OCI-LY3 (cell line): ENCODE results near the gene RNFT2.

Experiments
- H2AFZ ChIP-seq: fragments of 200-600, 300-600 bp; shearing (Covaris generic); 2 replicates; pipeline ENCODE4 v1.6.0; 2014; ENCODE audit warnings: antibody characterized with exemption, low read depth, low read length
- H3K27ac ChIP-seq: fragments of 200-600, 300-600 bp; sonication (generic); 2 replicates; pipeline ENCODE4 v1.5.1; 2014; ENCODE audit warnings: mild to moderate bottlenecking, low read length, moderate library complexity, mixed read lengths
- H3K27me3 ChIP-seq: fragments of 200-600, 300-600 bp; sonication (generic); 2 replicates; pipeline ENCODE4 v1.6.1; 2014; ENCODE audit warnings: low read depth, low read length, mixed read lengths
- H3K36me3 ChIP-seq: fragments of 200-600, 300-600 bp; sonication (generic); replicated peaks from 2 replicates; pipeline ENCODE3; 2014; ENCODE audit warnings: low read depth, low read length, mixed read lengths
- H3K4me1 ChIP-seq: fragments of 300-600, 200-600 bp; sonication (generic); 2 replicates; pipeline ENCODE4 v1.6.1; 2014; ENCODE audit warnings: low read length, mixed read lengths
- H3K4me2 ChIP-seq: fragments of 200-600, 300-600 bp; sonication (generic); 2 replicates; pipeline ENCODE4 v1.6.1; 2014; ENCODE audit warnings: low read length, mixed read lengths
- H3K4me3 ChIP-seq: fragments of 300-600, 200-600 bp; sonication (generic); 2 replicates; pipeline ENCODE4 v1.5.1; 2014; ENCODE audit warnings: antibody characterized with exemption, mild to moderate bottlenecking, low read length, moderate library complexity
- H3K79me2 ChIP-seq: fragments of 300-600, 200-600 bp; shearing (Covaris generic); 2 replicates; pipeline ENCODE4 v1.6.1; 2014; ENCODE audit warnings: mild to moderate bottlenecking, low read length, mixed read lengths
- H3K9ac ChIP-seq: fragments of 300-600, 200-600 bp; shearing (Covaris generic); 2 replicates; pipeline ENCODE4 v1.6.0; 2014; ENCODE audit warnings: mild to moderate bottlenecking, low read length, moderate library complexity
- H3K9me3 ChIP-seq: fragments of 200-600, 300-600 bp; shearing (Covaris generic); 2 replicates; pipeline ENCODE4 v1.6.1; 2014; ENCODE audit warnings: low read length, mixed read lengths; ENCODE audit not compliant: insufficient read depth
- H4K20me1 ChIP-seq: fragments of 200-600, 300-600 bp; sonication (generic); 2 replicates; pipeline ENCODE4 v1.6.1; 2016; ENCODE audit warnings: low read length, mixed read lengths; ENCODE audit not compliant: insufficient read depth
- EZH2phosphoT487 ChIP-seq: fragments of 200-600 bp; shearing (Covaris generic); IDR thresholded peaks from 2 replicates; pipeline ENCODE4 v1.6.1; 2018; ENCODE audit warnings: antibody characterized with exemption, mixed run types, low read depth
- TF ChIP-seq, protein P1 (sequence below): fragments of 200-600, 300-600 bp; sonication (generic); IDR thresholded peaks from 2 replicates; pipeline ENCODE4 v1.5.1; 2014; ENCODE audit warnings: antibody characterized with exemption, low read length, low read depth

RNFT2 gene

DNA sequence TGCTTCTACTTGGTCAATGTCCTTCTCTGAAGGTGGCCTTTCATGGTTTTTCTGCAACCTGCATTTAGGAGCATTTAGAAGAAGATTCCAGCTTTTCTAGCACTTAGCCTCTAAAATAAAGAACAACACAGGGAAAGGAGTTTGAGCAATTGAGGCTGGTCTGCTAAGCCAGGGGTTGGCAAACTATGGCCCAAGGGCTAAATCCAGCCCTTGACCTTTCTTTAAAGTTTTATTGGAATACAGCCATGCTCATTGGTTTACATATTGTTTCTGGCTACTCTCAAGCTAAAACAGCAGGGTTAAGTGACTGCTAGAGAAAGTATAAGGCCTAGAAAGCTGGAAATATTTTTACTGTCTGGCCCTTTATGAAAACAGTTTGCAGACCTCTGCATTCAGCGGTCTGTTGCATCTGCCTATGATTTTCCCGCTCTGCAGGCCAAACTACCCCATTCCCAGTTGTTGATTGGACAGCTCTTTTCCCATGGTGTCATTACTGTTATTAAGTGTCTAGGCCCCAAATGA, 39.5 kb upstream of the RNFT2 start:
- no peaks in the 10 kb centered on the region for H3K36me3 ChIP-seq
- no peak overlapping the region for H2AFZ ChIP-seq
- H3K27ac ChIP-seq: no peak overlapping the region
- no peak overlapping the region for H3K4me3 ChIP-seq
- no peaks in the 10 kb centered on the region for H3K79me2 ChIP-seq
- H4K20me1 ChIP-seq: no peaks in the 10 kb centered on the region
- no peaks in the 10 kb centered on the region for H3K9me3 ChIP-seq
- peaks cover 34% of the 10 kb centered on the region for H3K4me1 ChIP-seq
- H3K4me2 ChIP-seq: no peak overlapping the region
- TF ChIP-seq, protein P1, sequence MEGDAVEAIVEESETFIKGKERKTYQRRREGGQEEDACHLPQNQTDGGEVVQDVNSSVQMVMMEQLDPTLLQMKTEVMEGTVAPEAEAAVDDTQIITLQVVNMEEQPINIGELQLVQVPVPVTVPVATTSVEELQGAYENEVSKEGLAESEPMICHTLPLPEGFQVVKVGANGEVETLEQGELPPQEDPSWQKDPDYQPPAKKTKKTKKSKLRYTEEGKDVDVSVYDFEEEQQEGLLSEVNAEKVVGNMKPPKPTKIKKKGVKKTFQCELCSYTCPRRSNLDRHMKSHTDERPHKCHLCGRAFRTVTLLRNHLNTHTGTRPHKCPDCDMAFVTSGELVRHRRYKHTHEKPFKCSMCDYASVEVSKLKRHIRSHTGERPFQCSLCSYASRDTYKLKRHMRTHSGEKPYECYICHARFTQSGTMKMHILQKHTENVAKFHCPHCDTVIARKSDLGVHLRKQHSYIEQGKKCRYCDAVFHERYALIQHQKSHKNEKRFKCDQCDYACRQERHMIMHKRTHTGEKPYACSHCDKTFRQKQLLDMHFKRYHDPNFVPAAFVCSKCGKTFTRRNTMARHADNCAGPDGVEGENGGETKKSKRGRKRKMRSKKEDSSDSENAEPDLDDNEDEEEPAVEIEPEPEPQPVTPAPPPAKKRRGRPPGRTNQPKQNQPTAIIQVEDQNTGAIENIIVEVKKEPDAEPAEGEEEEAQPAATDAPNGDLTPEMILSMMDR: no peak
- TF ChIP-seq EZH2phosphoT487: no peak
- no peak overlapping the region for H3K9ac ChIP-seq
- H3K27me3 ChIP-seq: peaks cover 30% of the 10 kb centered on the region

DNA sequence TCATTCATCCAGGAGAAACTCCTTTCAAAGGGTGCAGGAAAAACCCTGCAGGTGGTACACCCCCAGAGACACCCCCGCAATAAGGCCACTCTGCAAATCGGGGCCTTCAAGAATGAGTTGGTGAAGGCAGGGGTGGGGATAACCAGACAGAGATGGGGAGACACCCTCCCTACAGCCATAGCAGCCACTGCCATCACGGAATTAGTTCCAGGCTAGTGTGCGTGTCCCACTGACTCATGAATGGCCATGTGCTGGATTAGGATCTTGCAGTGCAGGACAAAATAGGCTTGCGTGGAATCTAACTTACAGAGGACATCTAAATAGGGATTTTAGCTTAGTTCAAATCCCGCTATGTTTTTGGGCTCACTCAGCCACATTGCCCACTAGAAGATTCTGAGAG, 38.0 kb upstream of the RNFT2 start:
- Histone ChIP-seq H3K79me2 (no peaks in the 10 kb centered on the region), H3K9ac (no peak overlapping the region), H3K4me1 (peaks cover 21% of the 10 kb centered on the region), H3K27ac (no peak overlapping the region), H4K20me1 (no peaks in the 10 kb centered on the region), H3K36me3 (no peaks in the 10 kb centered on the region), H3K9me3 (no peaks in the 10 kb centered on the region), H3K27me3 (peaks cover 20% of the 10 kb centered on the region), H2AFZ (no peak overlapping the region), H3K4me2 (no peak overlapping the region), H3K4me3 (no peak overlapping the region)
- TF ChIP-seq EZH2phosphoT487: no peak
- TF ChIP-seq, protein P1: no peak

DNA sequence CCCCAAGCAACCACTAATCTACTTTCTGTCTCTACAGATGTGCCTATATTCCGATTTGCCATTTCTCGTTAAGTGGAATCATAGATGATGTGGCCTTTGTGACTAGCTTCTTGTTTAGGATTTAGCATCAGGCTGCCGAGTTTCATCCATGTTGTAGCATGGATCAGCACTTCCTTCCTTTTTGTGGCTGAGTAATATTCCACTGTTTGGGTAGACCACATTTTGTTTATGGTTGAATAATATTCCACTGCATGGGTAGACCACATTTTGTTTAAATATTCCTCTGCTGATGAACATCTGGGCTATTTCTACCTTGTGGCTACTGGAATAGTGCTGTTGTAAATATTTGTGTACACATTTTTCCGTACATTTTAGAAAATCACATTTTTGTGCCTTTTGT, 36.7 kb upstream of the RNFT2 start:
- H3K9me3 ChIP-seq: no peaks in the 10 kb centered on the region
- peaks cover 7% of the 10 kb centered on the region for H3K27me3 ChIP-seq
- H3K79me2 ChIP-seq: no peaks in the 10 kb centered on the region
- peaks cover 7% of the 10 kb centered on the region for H3K4me1 ChIP-seq
- no peak overlapping the region for H3K27ac ChIP-seq
- H3K36me3 ChIP-seq: no peaks in the 10 kb centered on the region
- no peak overlapping the region for H3K4me3 ChIP-seq
- H3K9ac ChIP-seq: no peak overlapping the region
- H4K20me1 ChIP-seq: no peaks in the 10 kb centered on the region
- H2AFZ ChIP-seq: no peak overlapping the region
- H3K4me2 ChIP-seq: no peak overlapping the region
- TF ChIP-seq EZH2phosphoT487: no peak
- TF ChIP-seq, protein P1: no peak

DNA sequence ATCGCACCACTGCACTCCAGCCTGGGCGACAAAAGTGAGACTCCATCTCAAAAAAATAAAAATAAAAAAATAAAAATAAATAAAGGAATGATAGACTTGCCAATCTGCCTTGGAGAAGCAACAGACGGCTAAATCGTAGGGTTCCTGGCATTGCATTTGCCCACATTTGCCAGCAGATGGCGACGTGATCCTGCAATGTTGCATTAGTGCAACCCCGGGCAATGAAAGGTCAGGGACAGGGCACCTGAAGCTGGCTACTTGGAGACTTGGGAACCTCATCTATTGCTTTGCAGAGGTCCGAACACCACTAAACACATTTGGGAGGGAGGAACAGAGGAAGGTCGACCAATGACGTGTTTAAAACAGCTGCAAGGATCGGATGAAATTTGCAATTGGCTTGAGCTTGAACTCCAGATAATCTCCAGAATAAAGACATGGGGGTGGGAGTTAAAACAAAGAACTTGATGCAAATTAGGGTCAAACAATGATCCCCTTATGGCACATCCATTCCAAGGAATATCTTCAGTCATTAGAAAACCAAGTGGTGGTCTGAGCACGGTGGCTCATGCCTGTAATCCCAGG, 34.8 kb upstream of the RNFT2 start:
- Histone ChIP-seq H3K9ac (no peak overlapping the region), H3K4me2 (peak overlapping the region; percentile 64), H3K27ac (no peak overlapping the region), H3K4me1 (peaks cover 3% of the 10 kb centered on the region; the same call in 1 of the 2 replicates), H4K20me1 (no peaks in the 10 kb centered on the region), H2AFZ (no peak overlapping the region), H3K79me2 (no peaks in the 10 kb centered on the region), H3K9me3 (no peaks in the 10 kb centered on the region), H3K27me3 (peaks cover 3% of the 10 kb centered on the region; the same call in 1 of the 2 replicates), H3K36me3 (no peaks in the 10 kb centered on the region), H3K4me3 (peak overlapping the region; percentile 32; the same call in 1 of the 2 replicates)
- no peak for TF ChIP-seq EZH2phosphoT487
- TF ChIP-seq, protein P1: peak; percentile 82
